ENCODE data around the gene NCF4.

DNA sequence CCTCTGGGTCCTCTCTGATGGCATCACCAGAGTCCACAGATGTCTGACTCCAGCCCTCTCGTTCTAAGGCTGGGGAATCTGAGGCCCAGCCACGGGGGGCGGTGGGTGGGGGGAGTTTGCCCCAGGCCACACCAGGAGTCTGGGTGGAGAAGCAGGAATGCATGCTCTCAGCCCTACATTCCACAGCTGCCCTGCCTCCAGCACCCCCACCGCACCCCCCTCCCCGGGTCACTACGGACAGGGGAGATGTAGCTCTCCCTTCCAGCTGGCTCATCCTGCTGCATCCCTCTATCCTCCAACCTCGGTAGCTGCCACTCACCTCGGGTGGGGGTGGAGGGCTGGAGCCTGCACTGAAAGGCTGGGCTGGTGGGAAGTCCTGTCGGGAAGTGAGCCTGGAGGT lies 41.7 kb upstream of the NCF4 start:
- TF ChIP-seq RFX5 (IDR thresholded peaks at IDR 0.05; ENCODE audit: low read depth, low read length) (no peak), POLR2A (IDR thresholded peaks at IDR 0.05; ENCODE audit: low read depth, low read length) (no peak), CTCF (conservative IDR thresholded peaks at IDR 0.05; ENCODE audit: low read depth, low read length) (no peak), RAD21 (IDR thresholded peaks at IDR 0.05; ENCODE audit: low read length) (no peak), MAZ (IDR thresholded peaks at IDR 0.05; ENCODE audit: borderline replicate concordance, low read depth, low read length) (no peak), BHLHE40 (IDR thresholded peaks at IDR 0.05; ENCODE audit: low read depth, low read length) (no peak), MXI1 (IDR thresholded peaks at IDR 0.05; ENCODE audit: borderline replicate concordance, low read depth, low read length) (no peak), SMC3 (IDR thresholded peaks at IDR 0.05; ENCODE audit: low read depth, low read length) (no peak)
- TF ChIP-seq, protein P1, sequence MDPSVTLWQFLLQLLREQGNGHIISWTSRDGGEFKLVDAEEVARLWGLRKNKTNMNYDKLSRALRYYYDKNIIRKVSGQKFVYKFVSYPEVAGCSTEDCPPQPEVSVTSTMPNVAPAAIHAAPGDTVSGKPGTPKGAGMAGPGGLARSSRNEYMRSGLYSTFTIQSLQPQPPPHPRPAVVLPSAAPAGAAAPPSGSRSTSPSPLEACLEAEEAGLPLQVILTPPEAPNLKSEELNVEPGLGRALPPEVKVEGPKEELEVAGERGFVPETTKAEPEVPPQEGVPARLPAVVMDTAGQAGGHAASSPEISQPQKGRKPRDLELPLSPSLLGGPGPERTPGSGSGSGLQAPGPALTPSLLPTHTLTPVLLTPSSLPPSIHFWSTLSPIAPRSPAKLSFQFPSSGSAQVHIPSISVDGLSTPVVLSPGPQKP (IDR thresholded peaks at IDR 0.05; ENCODE audit: borderline replicate concordance, low read depth, low read length), result no peak
- TF ChIP-seq, protein P2, sequence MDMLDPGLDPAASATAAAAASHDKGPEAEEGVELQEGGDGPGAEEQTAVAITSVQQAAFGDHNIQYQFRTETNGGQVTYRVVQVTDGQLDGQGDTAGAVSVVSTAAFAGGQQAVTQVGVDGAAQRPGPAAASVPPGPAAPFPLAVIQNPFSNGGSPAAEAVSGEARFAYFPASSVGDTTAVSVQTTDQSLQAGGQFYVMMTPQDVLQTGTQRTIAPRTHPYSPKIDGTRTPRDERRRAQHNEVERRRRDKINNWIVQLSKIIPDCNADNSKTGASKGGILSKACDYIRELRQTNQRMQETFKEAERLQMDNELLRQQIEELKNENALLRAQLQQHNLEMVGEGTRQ (IDR thresholded peaks at IDR 0.05; ENCODE audit: low read depth, low read length), result no peak

All from IMR-90 (cell line).